NCI-H345 treated with DMSO at 0.1 percent for 48 hours (cell line): ENCODE measurements around the gene LILRB4.
"Not testable (repeated sequence)": the region's sequence is repeated elsewhere in the genome, so short reads cannot be mapped to it uniquely, and the experiment has no call there.

Experiments used
- DNase-seq: peaks from one replicate; lab custom pipeline; 2025; ENCODE audit not compliant: unreplicated experiment; lab: John Stamatoyannopoulos, UW

The LILRB4 gene

DNA sequence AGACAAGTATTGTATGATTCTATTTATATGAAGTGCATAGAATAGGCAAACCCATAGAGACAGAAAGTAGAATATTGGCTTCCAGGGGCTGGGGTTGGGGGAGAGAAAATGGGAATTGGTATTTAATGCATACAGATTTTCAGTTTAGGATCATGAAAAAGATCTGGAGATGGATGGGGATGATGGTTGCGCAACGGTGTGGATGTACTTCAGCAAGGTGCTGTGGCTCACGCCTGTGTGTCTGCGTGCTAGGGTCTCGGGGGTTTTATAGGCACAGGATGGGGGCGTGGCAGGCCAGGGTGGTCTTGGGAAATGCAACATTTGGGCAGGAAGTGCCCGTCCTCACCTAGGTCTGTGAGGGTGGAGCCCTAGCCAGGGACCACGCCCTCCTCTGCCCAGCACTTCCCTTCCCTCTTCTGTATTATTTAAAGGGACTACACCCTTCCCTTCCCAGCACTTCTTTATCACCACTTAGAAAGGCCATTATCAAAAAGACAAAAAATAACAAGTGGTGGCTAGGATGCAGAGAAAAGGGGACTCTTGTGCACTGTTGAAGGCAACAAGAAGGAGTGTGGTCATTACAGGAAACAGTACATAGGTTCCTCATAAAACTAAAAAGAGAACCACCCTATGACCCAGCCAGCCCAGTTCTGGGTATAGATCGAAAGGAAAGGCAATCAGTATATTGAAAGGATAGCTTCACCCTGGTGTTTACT is 29.0 kb downstream of the LILRB4 start:
- DNase-seq = no peak

DNA sequence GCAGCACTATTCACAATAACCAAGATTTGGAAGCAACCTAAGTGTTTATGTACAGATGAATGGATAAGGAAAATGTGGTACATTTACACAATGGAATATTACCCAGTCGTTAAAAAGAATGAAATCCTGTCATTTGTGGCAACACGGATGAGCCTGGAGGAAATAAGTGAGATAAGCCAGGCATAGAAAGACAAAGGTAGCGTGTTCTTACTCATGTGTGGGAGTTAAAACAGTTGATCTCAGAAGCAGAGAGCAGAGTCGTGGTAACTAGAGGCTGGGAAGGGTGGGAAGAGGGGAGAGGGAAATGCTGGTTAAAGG is 29.5 kb downstream of the LILRB4 start:
- no peak for DNase-seq

DNA sequence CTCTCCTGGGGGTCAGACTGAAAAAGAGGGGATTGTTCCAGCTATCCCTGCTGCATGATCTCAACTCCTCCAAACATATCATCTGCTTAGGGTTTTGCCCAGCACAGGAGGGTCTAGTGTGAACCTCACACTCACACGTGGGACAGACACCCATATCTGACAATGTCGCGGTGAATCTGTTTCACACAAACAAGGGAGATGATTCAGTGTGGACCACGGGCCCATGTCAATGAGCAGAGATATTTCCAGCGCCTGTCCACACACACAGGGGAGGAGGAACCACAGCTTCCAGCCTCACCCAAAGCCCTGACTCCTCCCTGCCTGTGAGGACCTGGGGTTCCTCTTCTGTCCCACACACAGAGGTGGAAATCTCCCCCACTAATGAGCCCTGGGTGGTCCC is 31.9 kb downstream of the LILRB4 start:
- no peak for DNase-seq

DNA sequence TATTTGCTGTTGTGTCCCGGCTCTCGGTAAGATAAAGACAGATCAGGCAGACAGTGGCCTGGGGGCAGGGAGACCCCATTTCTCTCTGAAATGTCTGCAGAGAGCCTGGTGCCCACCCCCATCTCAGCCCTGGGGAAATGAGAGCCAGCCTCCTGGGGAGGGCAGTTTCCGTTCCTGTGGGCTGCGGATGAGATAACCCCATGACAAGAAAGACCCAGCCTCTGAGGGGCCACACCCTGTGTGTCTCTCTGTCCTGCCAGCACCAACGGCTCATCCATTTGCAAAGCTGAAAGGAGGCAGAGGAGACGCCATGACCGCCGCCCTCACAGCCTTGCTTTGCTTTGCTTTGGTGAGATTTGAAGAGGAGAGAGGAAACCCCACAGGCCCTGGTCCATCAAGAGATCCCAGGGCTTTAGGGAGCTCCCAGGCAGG is 33.3 kb downstream of the LILRB4 start:
- no peak for DNase-seq

DNA sequence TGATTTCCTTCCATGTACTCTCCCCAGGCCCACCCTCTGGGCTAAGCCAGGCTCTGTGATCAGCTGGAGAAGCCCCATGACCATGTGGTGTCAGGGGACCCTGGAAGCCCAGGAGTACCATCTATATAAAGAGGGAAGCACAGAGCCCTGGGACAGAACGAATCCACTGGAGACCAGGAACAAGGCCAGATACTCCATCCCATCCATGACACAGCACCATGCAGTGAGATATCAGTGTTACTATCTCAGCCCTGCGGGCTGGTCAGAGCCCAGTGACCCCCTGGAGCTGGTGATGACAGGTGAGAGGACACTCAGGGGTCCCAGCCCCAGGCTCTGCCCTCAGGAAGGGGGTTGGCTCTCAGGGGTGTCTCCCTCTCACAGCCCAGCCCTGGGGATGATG is 34.0 kb downstream of the LILRB4 start:
- no peak for DNase-seq

DNA sequence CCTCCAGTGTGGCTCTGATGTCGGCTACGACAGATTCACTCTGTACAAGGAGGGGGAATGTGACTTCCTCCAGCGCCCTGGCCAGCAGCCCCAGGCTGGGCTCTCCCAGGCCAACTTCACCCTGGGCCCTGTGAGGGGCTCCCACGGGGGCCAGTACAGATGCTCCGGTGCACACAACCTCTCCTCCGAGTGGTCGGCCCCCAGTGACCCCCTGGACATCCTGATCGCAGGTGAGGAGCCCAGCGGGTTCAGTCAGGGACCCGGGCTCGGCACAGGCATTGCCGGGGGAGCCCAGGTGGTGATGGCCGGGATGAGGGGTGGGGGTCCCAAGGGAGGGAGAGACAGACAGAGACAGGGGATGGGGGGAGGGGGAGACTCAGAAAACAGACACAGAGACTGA is 34.9 kb downstream of the LILRB4 start:
- DNase-seq = not testable (repeated sequence)

DNA sequence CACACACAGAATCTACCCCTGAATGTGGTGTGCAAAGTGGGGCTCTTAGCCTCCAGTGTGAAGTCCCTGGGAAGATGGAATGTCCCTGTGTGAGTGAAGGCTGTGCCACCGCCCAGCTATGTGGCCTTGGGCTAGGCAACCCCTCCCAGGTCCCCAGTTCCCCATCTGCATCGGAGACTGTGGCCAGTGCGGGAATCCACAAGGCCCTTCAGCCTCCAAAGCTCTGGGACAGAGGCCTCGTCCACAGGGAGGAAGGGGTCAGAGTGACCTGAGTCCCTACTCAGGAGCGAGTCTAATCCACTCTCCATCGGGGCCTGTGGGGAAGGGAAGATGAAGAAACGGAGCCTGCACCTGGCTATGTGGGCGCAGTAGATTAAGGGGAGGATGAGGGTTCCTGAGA is 42.1 kb downstream of the LILRB4 start:
- no peak for DNase-seq

DNA sequence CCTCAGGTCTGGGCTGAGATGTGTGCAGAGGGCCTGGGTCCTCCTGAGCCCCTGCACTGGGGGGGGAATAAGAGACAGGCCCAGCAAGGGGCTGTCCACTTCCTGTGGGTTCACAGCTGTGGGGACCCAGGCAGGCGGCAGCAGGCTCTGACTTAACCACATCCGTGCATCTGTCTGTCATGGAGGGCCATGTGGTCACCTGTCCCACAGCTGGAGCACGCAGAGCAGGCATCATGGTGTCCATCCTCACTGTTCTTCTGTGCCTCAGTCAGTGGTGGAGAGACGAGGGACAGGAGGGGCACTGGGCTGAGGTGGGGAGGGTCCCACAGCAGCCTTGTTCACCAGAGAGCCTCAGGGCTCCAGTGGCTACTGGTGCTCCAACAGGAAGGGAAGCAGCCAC is 45.2 kb downstream of the LILRB4 start:
- DNase-seq = no peak

DNA sequence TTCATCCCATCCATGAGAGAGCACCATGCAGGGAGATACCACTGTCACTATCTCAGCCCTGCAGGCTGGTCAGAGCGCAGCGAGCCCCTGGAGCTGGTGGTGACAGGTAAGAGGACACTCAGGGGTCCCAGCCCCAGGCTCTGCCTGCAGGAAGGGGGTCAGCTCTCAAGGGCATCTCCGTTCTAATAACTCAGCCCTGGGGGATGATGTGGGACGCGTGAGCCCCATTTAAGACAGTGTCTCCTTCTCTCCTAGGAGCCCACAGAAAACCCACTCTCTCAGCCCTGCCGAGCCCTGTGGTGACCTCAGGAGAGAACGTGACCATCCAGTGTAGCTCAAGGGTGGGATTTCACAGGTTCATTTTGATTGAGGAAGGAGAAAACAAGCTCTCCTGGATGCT is 46.0 kb downstream of the LILRB4 start:
- DNase-seq = peak; percentile 100

DNA sequence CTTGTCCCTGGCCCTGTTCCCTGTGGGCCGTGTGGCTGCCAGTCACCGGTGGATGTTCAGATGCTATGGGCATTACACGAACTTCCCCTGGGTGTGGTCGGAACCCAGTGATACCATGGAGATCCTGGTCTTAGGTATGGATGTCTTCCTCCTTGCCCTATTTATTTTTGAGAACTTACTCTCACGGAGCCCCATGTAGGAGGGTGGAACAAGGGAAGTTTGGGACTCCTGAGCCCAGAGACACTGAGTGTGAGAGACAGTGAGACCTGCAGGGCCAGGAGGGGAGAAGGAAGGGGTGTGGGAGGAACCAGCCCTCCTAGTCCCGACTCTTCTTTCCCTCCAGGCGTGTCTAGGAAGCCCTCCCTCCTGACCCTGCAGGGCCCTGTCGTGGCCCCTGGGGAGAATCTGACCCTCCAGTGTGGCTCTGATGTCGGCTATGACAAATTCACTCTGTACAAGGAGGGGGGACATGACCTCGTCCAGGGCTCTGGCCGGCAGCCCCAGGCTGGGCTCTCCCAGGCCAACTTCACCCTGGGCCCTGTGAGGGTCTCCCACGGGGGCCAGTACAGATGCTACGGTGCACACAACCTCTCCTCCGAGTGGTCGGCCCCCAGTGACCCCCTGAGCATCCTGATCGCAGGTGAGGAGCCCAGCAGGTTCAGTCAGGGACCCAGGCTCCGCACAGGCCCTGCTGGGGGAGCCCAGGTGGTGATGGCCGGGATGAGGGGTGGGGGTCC is 46.6 kb downstream of the LILRB4 start:
- no peak for DNase-seq

DNA sequence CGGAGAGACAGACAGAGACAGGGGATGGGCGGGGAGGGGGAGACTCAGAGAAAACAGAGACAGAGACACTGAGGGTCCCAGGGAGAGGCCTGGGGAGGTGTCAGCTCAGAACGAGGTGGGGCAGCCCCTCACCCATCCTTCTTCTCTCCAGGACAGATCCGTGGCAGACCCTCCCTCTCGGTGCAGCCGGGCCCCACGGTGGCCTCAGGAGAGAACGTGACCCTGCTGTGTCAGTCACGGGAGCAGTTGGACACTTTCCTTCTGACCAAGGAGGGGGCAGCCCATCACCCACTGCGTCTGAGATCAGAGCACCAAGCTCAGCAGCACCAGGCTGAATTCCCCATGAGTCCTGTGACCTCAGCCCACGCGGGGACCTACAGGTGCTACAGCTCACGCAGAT is 47.2 kb downstream of the LILRB4 start:
- not testable (repeated sequence) for DNase-seq
